Left colon (tissue), 2 donors: ENCODE measurements around the gene DCANP1. TPM values are rescaled to one million over a fixed set of nuclear protein-coding genes. Genes with fewer than 3 reads are reported as not detected.

Experiments
- ATAC-seq: fragments of 200-7000 bp; cut with Tn5 transposase; one replicate; pipeline ENCODE4 v1.9.1; 2020; ENCODE audit warnings: mild to moderate bottlenecking, moderate library complexity
- DNase-seq, 2 donors: peaks; one replicate each; pipeline ENCODE4 v3.0.0-alpha.2; 2020
- intact Hi-C, 2 donors: fragments of 100-400 bp; cut with DNase I in 1 of 2; cut with micrococcal nuclease in 1 of 2; formaldehyde crosslinking; loops; one replicate each; pipeline versions ENCODE4 v1.11.2 to v1.14.0; 2022; cut with DNase I, micrococcal nuclease
- total RNA-seq, 2 donors: library from RNA; stranded (reverse); fragmentation: NEBNext Ultra II Directional; extraction: Animal tissue kit (Norgen Biotek cat#: 25700); gene quantifications; one replicate each; pipeline ENCODE4 v1.2.1, GENCODE V29; 2021
- donor health status: DM: no; HTN: no; CAD: no.
- donor health status: DM: yes; HTN: yes; CAD: no.

Gene DCANP1
- total RNA-seq, 2 donors from 2014 or later: 0.08 TPM; not detected in 1

GRCh38 chr5:135461481-135462151, 14.5 kb upstream of the DCANP1 start:
- ATAC-seq: no peak
- no peak for DNase-seq
- intact Hi-C loops: loop anchor here in 1 of 2 donors (5.0 kb wide), 1 partner anchor 91 kb away; no protein-coding TSS in a partner anchor

- DNase-seq: no peak
- ATAC-seq: no peak
- intact Hi-C loops: loop anchor here in 1 of 2 donors (5.0 kb wide), 1 partner anchor 92 kb away; no protein-coding TSS in a partner anchor
Measured at GRCh38 chr5:135460246-135461033, 13.3 kb upstream of the DCANP1 start.

GRCh38 chr5:135458921-135459331, 11.8 kb upstream of the DCANP1 start:
- intact Hi-C loops: no loop called here
- ATAC-seq (peak; percentile 90), DNase-seq (peak; percentile 72 to 82)

- intact Hi-C loops: no loop called here
- ATAC-seq (no peak), DNase-seq (no peak)
Measured at GRCh38 chr5:135458356-135458755, 11.2 kb upstream of the DCANP1 start.

- ATAC-seq (peak; percentile 71), DNase-seq (peak; percentile 43 to 79)
- intact Hi-C loops: no loop called here
Measured at GRCh38 chr5:135457424-135458071, 10.4 kb upstream of the DCANP1 start.

- DNase-seq: peak in 1 of 2 donors; percentile 51
- intact Hi-C loops: no loop called here
- no peak for ATAC-seq
Measured at GRCh38 chr5:135456238-135457099, 9.3 kb upstream of the DCANP1 start.

- intact Hi-C loops: no loop called here
- no peak for DNase-seq
- no peak for ATAC-seq
Measured at GRCh38 chr5:135455876-135456237, 8.7 kb upstream of the DCANP1 start.

- DNase-seq (no peak), ATAC-seq (no peak)
- intact Hi-C loops: no loop called here
Measured at GRCh38 chr5:135454946-135455345, 7.8 kb upstream of the DCANP1 start.

GRCh38 chr5:135453613-135454012, 6.5 kb upstream of the DCANP1 start:
- DNase-seq: no peak
- intact Hi-C loops: no loop called here
- no peak for ATAC-seq

- intact Hi-C loops: no loop called here
- DNase-seq (peak in 1 of 2 donors; percentile 14), ATAC-seq (no peak)
Measured at GRCh38 chr5:135452321-135453030, 5.3 kb upstream of the DCANP1 start, which contains the start of gene TIFAB. Gene TIFAB (minus strand): TSS chr5:135452351. CDS start chr5:135449939, 2,412 bp downstream.

GRCh38 chr5:135451581-135452320, 4.6 kb upstream of the DCANP1 start:
- DNase-seq (peak in 1 of 2 donors; percentile 8), ATAC-seq (no peak)
- intact Hi-C loops: no loop called here

GRCh38 chr5:135450952-135451351, 3.8 kb upstream of the DCANP1 start:
- intact Hi-C loops: no loop called here
- peak in 1 of 2 donors; percentile 22 for DNase-seq
- no peak for ATAC-seq

GRCh38 chr5:135450336-135450735, 3.2 kb upstream of the DCANP1 start:
- intact Hi-C loops: no loop called here
- DNase-seq (peak in 1 of 2 donors; percentile 11), ATAC-seq (no peak)

GRCh38 chr5:135449644-135450043, 2.5 kb upstream of the DCANP1 start:
- ATAC-seq (no peak), DNase-seq (peak in 1 of 2 donors; percentile 19)
- intact Hi-C loops: no loop called here

GRCh38 chr5:135448791-135449507, 1.8 kb upstream of the DCANP1 start:
- no peak for DNase-seq
- intact Hi-C loops: no loop called here
- ATAC-seq: no peak

- intact Hi-C loops: no loop called here
- DNase-seq (peak in 1 of 2 donors; percentile 12), ATAC-seq (no peak)
Measured at GRCh38 chr5:135448071-135448739, 1.1 kb upstream of the DCANP1 start.
